Mesendoderm (in vitro differentiated cells): Measurements from ENCODE around the gene DAND5. TPM values are rescaled to one million over a fixed set of nuclear protein-coding genes. Genes with fewer than 3 reads are reported as not detected.

Experiments used
- DNase-seq: peaks from one replicate; pipeline ENCODE4 v3.0.0; 2013
- H2AK5ac ChIP-seq: 2 replicates; pipeline ENCODE4 v1.6.1; 2013; ENCODE audit warnings: low read length, inconsistent platforms
- H2BK120ac ChIP-seq: 2 replicates; pipeline ENCODE4 v1.6.1; 2013; ENCODE audit warnings: low read depth, mild to moderate bottlenecking, low read length, moderate library complexity, mixed read lengths
- H2BK15ac ChIP-seq: replicated peaks from 2 replicates; pipeline ENCODE4 v1.6.1; 2013; ENCODE audit warnings: low read depth, mild to moderate bottlenecking, moderate library complexity
- H2BK5ac ChIP-seq: 2 replicates; pipeline ENCODE4 v1.6.1; 2013; ENCODE audit warnings: low read length, inconsistent platforms
- H3K18ac ChIP-seq: 2 replicates; pipeline ENCODE4 v1.6.1; 2013; ENCODE audit warnings: mild to moderate bottlenecking, low read length, mixed read lengths
- H3K23ac ChIP-seq: one replicate; pipeline ENCODE4 v1.6.1; 2013; ENCODE audit warnings: low read length
- H3K27ac ChIP-seq: 2 replicates; pipeline ENCODE4 v1.5.1; 2013; ENCODE audit warnings: low read depth, mild to moderate bottlenecking, inconsistent platforms, low read length, moderate library complexity
- H3K27me3 ChIP-seq: 2 replicates; pipeline ENCODE4 v1.6.1; 2013; ENCODE audit warnings: low read length, control low read depth, mild to moderate bottlenecking, inconsistent platforms; ENCODE audit not compliant: insufficient read depth, poor library complexity
- H3K36me3 ChIP-seq: 2 replicates; pipeline ENCODE4 v1.6.1; 2013; ENCODE audit warnings: low read length, inconsistent platforms; ENCODE audit not compliant: control insufficient read depth, insufficient read depth
- H3K4ac ChIP-seq: one replicate; pipeline ENCODE4 v1.6.1; 2013; ENCODE audit warnings: low read depth, mild to moderate bottlenecking, low read length, moderate library complexity
- H3K4me1 ChIP-seq: 2 replicates; pipeline ENCODE4 v1.6.1; 2013; ENCODE audit warnings: low read depth, low read length, inconsistent platforms; ENCODE audit not compliant: control insufficient read depth
- H3K4me2 ChIP-seq: 2 replicates; pipeline ENCODE4 v1.6.1; 2013; ENCODE audit warnings: low read length
- H3K4me3 ChIP-seq: 2 replicates; pipeline ENCODE4 v1.5.1; 2013; ENCODE audit warnings: mild to moderate bottlenecking, low read length
- H3K56ac ChIP-seq: one replicate; pipeline ENCODE4 v1.6.1; 2013; ENCODE audit warnings: low read length
- H3K79me1 ChIP-seq: 2 replicates; pipeline ENCODE4 v1.6.1; 2013; ENCODE audit warnings: low read length, inconsistent platforms
- H3K79me2 ChIP-seq: 2 replicates; pipeline ENCODE4 v1.6.1; 2013; ENCODE audit warnings: mild to moderate bottlenecking, low read length; ENCODE audit not compliant: control insufficient read depth, insufficient read depth
- H3K9ac ChIP-seq: 2 replicates; pipeline ENCODE4 v1.6.1; 2013; ENCODE audit warnings: low read length, inconsistent platforms
- H4K5ac ChIP-seq: one replicate; pipeline ENCODE4 v1.6.1; 2013; ENCODE audit warnings: low read length
- H4K8ac ChIP-seq: one replicate; pipeline ENCODE4 v1.6.1; 2013; ENCODE audit warnings: low read depth, mild to moderate bottlenecking, control low read depth, low read length, moderate library complexity
- WGBS: extraction: QIAGEN DNeasy Blood & Tissue Kit; methylation state at CpG from one replicate; pipeline ENCODE4 v1.1.7; 2013; ENCODE audit warnings: low lambda C conversion rate, missing lambda C conversion rate; ENCODE audit not compliant: insufficient coverage; ENCODE audit errors: extremely low coverage; 5-methylcytosine and 5-hydroxymethylcytosine counted together
- small RNA-seq: library from polyadenylated mRNA; stranded (forward); fragments of <200 nt; extraction: miRNeasy Mini kit (QIAGEN cat#:217004); gene quantifications from one replicate; pipeline ENCODE3, GENCODE V24; 2013; ENCODE audit not compliant: insufficient read depth

DAND5 gene

GRCh38 chr19:13022859-13023636, 53.7 kb downstream of the DAND5 start:
- Histone ChIP-seq H3K27me3 (peaks cover 88% of the 10 kb centered on the region), H2BK5ac (no peak overlapping the region)
- WGBS: no CpG with 5 or more reads among the region's 30 CpGs

GRCh38 chr19:13023656-13024055, 54.3 kb downstream of the DAND5 start:
- H3K4me1 ChIP-seq: no peaks in the 10 kb centered on the region

More at GRCh38 chr19:13022859-13023636, 53.7 kb downstream of the DAND5 start:
- Histone ChIP-seq H3K9ac (no peak overlapping the region), H4K8ac (no peak overlapping the region), H3K27ac (no peak overlapping the region), H3K23ac (no peak overlapping the region), H3K4ac (no peak overlapping the region), H2BK120ac (no peak overlapping the region), H3K4me1 (no peaks in the 10 kb centered on the region), H3K4me3 (no peak overlapping the region), H3K36me3 (no peaks in the 10 kb centered on the region), H2AK5ac (no peak overlapping the region), H3K18ac (no peak overlapping the region), H3K56ac (peak overlapping the region; percentile 37), H3K79me1 (no peaks in the 10 kb centered on the region), H4K5ac (no peak overlapping the region), H3K4me2 (peak overlapping the region; percentile 1), H2BK15ac (no peak overlapping the region), H3K79me2 (no peaks in the 10 kb centered on the region)
- peak; percentile 50 for DNase-seq

More at GRCh38 chr19:13023656-13024055, 54.3 kb downstream of the DAND5 start:
- H3K18ac ChIP-seq: no peak overlapping the region
- no peak overlapping the region for H3K4me2 ChIP-seq
- H3K4me3 ChIP-seq: no peak overlapping the region
- no peak overlapping the region for H4K8ac ChIP-seq
- H3K36me3 ChIP-seq: no peaks in the 10 kb centered on the region
- no peak overlapping the region for H3K27ac ChIP-seq
- peaks cover 90% of the 10 kb centered on the region for H3K27me3 ChIP-seq
- H3K79me2 ChIP-seq: no peaks in the 10 kb centered on the region
- no peak overlapping the region for H2BK120ac ChIP-seq
- H3K9ac ChIP-seq: no peak overlapping the region
- no peak for DNase-seq
- no peak overlapping the region for H2BK15ac ChIP-seq
- no peak overlapping the region for H2AK5ac ChIP-seq
- no peak overlapping the region for H3K23ac ChIP-seq
- H3K79me1 ChIP-seq: no peaks in the 10 kb centered on the region
- no peak overlapping the region for H3K4ac ChIP-seq
- no peak overlapping the region for H2BK5ac ChIP-seq
- H4K5ac ChIP-seq: no peak overlapping the region
- H3K56ac ChIP-seq: no peak overlapping the region
- WGBS: no CpG with 5 or more reads among the region's 8 CpGs

Small RNAs within 50 kb of the gene (small RNA-seq; reads per million reads assigned to genes)
- gene MIR5695: not detected
- 2.1 reads per million, percentile 22 among the genes with 10 or more reads in this experiment for gene MIR6515
